Myocyte (in vitro differentiated cells): ENCODE measurements around the gene PGM1. TPM values are rescaled to one million over a fixed set of nuclear protein-coding genes. Genes with fewer than 3 reads are reported as not detected.
"Not testable (repeated sequence)": the region's sequence is repeated elsewhere in the genome, so short reads cannot be mapped to it uniquely, and the experiment has no call there.

Experiments used
- DNase-seq: peaks from one replicate; pipeline ENCODE4 v3.0.0-alpha.2; 2012; ENCODE audit warnings: low read depth
- polyA plus RNA-seq: library from polyadenylated mRNA; unstranded; fragments of >200 nt; gene quantifications from one replicate; pipeline ENCODE4 v1.2.1, GENCODE V29; 2012; ENCODE audit warnings: missing spikeins
- total RNA-seq: library from RNA; depleted of rRNA; stranded (reverse); fragments of >200 nt; gene quantifications from 2 replicates; pipeline ENCODE4 v1.2.3, GENCODE V29; 2014

PGM1 gene
- 100 and 101 TPM in 2 replicates for total RNA-seq
- polyA plus RNA-seq: 105 TPM

- DNase-seq: peak; percentile 81
Observed at GRCh38 chr1:63593303-63593885, at the start of gene PGM1. Gene PGM1 (plus strand): TSS chr1:63593411. CDS start chr1:63593489, 78 bp downstream.

- no peak for DNase-seq
Observed at GRCh38 chr1:63545780-63546179, 47.4 kb upstream of the PGM1 start.

- DNase-seq: peak; percentile 69
Observed at GRCh38 chr1:63547621-63548294, 45.5 kb upstream of the PGM1 start.

DNA sequence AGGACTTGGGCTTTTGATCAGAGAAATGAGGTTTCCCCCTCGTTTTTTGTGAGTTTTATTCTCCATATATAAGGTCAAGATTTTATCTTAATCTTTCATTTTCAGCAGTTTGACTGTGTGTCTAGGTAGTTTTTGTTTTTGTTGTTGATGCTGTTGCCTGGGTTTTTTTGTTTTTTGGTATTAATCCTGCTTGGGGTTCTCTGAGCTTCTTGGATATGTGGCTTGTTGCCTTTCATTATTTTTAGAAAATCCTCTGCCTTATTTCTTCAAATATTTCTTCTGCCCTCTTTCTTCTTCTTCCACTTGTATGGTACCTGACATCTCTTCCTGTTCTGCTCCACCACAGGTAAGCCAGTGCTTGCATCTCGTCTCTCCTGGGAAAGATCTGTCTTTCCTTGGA is 44.9 kb upstream of the PGM1 start:
- no peak for DNase-seq

- no peak for DNase-seq
Observed at GRCh38 chr1:63548877-63549276, 44.3 kb upstream of the PGM1 start.

DNA sequence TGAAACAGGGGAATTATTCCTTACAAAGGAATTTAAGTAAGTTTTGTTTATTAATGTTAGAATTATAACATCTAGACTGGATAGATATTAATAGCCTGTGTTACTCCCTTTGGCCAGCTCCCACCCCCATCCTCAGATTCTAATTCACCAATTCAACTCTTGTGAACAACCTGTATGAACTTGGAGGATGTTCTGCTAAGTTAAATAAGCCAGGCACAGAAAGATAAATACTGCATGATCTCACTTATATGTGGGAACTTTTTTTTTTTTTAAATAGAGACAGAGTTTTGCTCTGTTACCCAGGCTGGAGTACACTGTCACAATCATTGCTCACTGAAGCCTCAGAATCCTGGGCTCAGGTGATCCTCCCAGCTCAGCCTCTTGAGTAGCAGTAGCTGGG is 37.7 kb upstream of the PGM1 start:
- DNase-seq: no peak

GRCh38 chr1:63557365-63557987 is 35.7 kb upstream of the PGM1 start:
- peak; percentile 34 for DNase-seq

GRCh38 chr1:63559357-63559756 is 33.9 kb upstream of the PGM1 start:
- no peak for DNase-seq

GRCh38 chr1:63563745-63564144 is 29.5 kb upstream of the PGM1 start:
- DNase-seq: no peak

DNA sequence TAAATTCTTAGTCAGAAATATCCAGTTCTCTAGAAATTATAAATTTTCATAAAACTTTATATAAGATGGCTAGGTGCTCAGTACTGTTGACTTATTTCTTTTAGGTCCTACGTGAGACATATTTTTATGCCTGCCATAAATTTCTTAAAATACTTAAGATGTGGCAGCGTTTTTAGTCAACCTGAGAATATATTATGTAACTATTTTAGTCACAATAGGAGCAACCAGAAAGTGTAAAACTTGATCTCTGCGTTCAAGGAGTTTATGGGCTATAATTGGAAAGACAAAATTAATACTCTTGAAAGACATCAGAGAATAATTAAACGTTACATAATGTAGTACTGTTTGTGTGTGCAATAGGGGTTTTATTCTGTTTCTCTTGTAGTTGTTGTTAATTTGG is 24.1 kb upstream of the PGM1 start:
- DNase-seq: no peak

GRCh38 chr1:63569640-63570316 is 23.4 kb upstream of the PGM1 start:
- DNase-seq: no peak

GRCh38 chr1:63572686-63573085 is 20.5 kb upstream of the PGM1 start:
- not testable (repeated sequence) for DNase-seq

GRCh38 chr1:63574203-63574796 is 18.9 kb upstream of the PGM1 start:
- not testable (repeated sequence) for DNase-seq

- peak; percentile 64 for DNase-seq
Observed at GRCh38 chr1:63575340-63575826, 17.8 kb upstream of the PGM1 start.

DNA sequence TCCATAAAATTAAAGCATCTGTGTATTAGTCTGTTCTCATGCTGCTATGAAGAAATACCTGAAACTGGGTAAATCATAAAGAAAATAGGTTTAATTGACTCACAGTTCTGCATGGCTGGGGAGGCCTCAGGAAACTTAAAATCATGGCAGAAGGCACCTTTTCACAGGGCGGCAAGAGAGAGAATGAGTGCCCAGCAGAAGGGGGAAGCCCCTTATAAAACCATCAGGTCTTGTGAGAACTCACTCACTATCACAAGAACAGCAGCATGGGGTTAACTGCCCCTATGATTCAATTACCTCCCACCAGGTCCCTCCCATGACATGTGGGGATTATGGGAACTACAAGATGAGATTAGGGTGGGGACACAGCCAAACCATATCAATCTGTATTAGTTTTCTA is 6.9 kb upstream of the PGM1 start:
- DNase-seq: not testable (repeated sequence)

DNA sequence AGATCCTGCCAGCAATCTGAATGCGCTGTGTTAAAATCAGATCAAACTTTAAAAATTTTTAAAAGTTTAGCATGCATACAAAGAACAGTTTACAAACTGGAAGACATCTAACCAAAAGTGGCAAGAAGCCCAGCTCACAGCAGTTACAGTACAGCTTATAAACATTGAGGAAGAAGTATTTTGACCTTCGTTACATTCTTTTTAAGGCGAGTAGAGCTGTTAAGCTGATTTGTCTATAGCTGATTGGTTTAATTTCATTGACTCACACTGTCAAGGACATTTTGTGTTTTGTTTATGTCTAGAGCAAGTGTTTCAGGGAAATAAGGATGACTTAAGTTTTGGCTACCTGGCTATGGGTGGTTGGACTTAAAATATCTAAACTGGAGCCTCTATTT is 3.0 kb upstream of the PGM1 start:
- no peak for DNase-seq

GRCh38 chr1:63592536-63593302 is 492 bp upstream of the PGM1 start:
- no peak for DNase-seq

- peak; percentile 65 for DNase-seq
Observed at GRCh38 chr1:63593886-63594605, 835 bp downstream of the PGM1 start.

GRCh38 chr1:63595435-63595834 is 2.2 kb downstream of the PGM1 start:
- DNase-seq: no peak

DNA sequence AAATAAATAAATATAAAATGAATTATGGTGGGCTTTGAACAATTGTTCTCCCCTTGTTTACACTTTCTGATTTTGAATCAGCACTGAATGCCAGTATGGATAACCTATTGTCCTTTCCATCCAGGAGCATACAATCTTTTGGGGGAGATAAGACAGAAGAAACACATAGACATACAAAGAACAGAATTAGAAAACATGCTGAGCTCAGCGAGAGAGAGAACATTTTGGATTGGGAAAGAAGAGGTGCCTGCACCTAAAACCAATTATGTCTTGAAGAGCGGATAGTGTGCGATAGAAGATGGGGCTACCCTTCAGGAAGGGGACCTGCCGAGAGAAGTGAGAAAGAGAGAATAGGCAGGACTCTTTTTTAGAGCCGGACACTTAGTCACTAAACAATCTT is 6.6 kb downstream of the PGM1 start:
- DNase-seq: no peak
